SK-N-MC (cell line): Measurements from ENCODE around the gene WDR89.

Source experiments
- EZH2 ChIP-seq: fragments of 200-600 bp; sonication (generic); IDR thresholded peaks from one replicate; pipeline ENCODE4 v1.6.1; 2017; ENCODE audit warnings: antibody characterized with exemption
- POLR2AphosphoS5 ChIP-seq: IDR thresholded peaks from 2 replicates; pipeline ENCODE4 v1.6.1; 2012; ENCODE audit warnings: mild to moderate bottlenecking, low read depth, low read length, borderline replicate concordance

DNA sequence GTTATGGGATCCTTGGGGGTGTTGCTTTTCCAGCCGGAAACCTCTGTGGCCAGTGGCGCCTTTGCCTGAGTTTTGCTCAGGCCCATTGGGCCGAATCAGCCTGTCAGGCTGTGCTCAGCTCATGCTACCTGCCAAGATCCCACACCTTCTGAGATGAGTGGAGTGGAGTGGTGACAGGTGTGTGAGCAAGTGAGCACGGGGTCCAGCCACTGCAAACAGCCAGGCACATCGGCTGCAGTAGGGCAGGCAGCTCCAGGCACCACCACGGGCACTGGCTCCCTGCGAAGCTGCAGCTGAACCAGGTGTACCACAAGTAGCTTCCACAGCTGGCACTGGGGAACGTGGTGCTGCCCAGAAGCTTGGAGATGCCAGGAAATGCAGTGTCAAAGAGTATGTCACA is 21.1 kb upstream of the WDR89 start:
- TF ChIP-seq EZH2 (no peak), POLR2AphosphoS5 (no peak)
